HFFc6 (cell line): ENCODE data around the gene HDAC10. TPM values are rescaled to one million over a fixed set of nuclear protein-coding genes. Genes with fewer than 3 reads are reported as not detected.

Source experiments
- DNase-seq: peaks from one replicate; pipeline ENCODE4 v3.0.0-alpha.2; 2018
- H3K27ac Mint-ChIP-seq: 2 replicates; pipeline ENCODE4 v1.8.0; 2020; ENCODE audit warnings: mild to moderate bottlenecking, mixed read lengths
- H3K27me3 Mint-ChIP-seq: 2 replicates; pipeline ENCODE4 v1.8.0; 2021; ENCODE audit warnings: mild to moderate bottlenecking, moderate library complexity, mixed read lengths; ENCODE audit not compliant: insufficient read depth
- H3K36me3 Mint-ChIP-seq: 2 replicates; pipeline ENCODE4 v1.8.0; 2021; ENCODE audit warnings: low read depth, mixed read lengths
- H3K4me1 Mint-ChIP-seq: 2 replicates; pipeline ENCODE4 v1.8.0; 2020; ENCODE audit warnings: low read depth, mixed read lengths
- H3K4me3 Mint-ChIP-seq: 2 replicates; pipeline ENCODE4 v1.8.0; 2020; ENCODE audit warnings: mild to moderate bottlenecking, moderate library complexity, mixed read lengths
- H3K9me3 Mint-ChIP-seq: 2 replicates; pipeline ENCODE4 v1.8.0; 2020; ENCODE audit warnings: mild to moderate bottlenecking, mixed read lengths
- long read RNA-seq: library from polyadenylated mRNA; unstranded; transcript quantifications from one replicate; pipeline ENCODE4 v2.0.0, GENCODE V29; 2019
- total RNA-seq, 6 experiments: library from RNA; stranded (reverse); fragmentation: NEBNext Ultra II Directional; extraction: Animal tissue kit (Norgen Biotek cat#: 25700); gene quantifications; 2 replicates in 1 of 6; 3 replicates in 5 of 6; pipeline ENCODE4 v1.2.3, GENCODE V29; 2021
- TF ChIP-seq, protein P1 (sequence below): fragments of 200-600 bp; sonication (generic); IDR thresholded peaks from 2 replicates; pipeline ENCODE4 v1.5.0; 2021; ENCODE audit warnings: antibody characterized with exemption, mild to moderate bottlenecking

Gene HDAC10
- 10 to 100 TPM; 24.2 to 30.9 (median 28.9) TPM for total RNA-seq
- long read RNA-seq, partial matches to known transcripts: 0 of 1 reads
- long read RNA-seq, other reads (novel, unspliced or antisense): 1 of 1 reads

GRCh38 chr22:50250555-50251476 is at the start of gene HDAC10:
TSS of gene HDAC10 (minus strand) at chr22:50251265. CDS start at chr22:50251032, 233 bp downstream.
- peak; percentile 64 for DNase-seq
- Mint-ChIP-seq H3K27me3 (peaks cover 6% of the 10 kb centered on the region), H3K9me3 (no peaks in the 10 kb centered on the region), H3K4me3 (peak within 1 kb of the TSS; percentile 86), H3K4me1 (peaks cover 17% of the 10 kb centered on the region; the same call in 1 of the 2 replicates), H3K27ac (peak within 1 kb of the TSS; percentile 59), H3K36me3 (no peaks in the 10 kb centered on the region)
- TF ChIP-seq, protein P1, sequence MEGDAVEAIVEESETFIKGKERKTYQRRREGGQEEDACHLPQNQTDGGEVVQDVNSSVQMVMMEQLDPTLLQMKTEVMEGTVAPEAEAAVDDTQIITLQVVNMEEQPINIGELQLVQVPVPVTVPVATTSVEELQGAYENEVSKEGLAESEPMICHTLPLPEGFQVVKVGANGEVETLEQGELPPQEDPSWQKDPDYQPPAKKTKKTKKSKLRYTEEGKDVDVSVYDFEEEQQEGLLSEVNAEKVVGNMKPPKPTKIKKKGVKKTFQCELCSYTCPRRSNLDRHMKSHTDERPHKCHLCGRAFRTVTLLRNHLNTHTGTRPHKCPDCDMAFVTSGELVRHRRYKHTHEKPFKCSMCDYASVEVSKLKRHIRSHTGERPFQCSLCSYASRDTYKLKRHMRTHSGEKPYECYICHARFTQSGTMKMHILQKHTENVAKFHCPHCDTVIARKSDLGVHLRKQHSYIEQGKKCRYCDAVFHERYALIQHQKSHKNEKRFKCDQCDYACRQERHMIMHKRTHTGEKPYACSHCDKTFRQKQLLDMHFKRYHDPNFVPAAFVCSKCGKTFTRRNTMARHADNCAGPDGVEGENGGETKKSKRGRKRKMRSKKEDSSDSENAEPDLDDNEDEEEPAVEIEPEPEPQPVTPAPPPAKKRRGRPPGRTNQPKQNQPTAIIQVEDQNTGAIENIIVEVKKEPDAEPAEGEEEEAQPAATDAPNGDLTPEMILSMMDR: no peak

- no peak for DNase-seq
- Mint-ChIP-seq H3K4me1 (peaks cover 56% of the 10 kb centered on the region), H3K27me3 (peaks cover 5% of the 10 kb centered on the region), H3K27ac (peak overlapping the region; percentile 93), H3K36me3 (no peaks in the 10 kb centered on the region), H3K4me3 (peak overlapping the region; percentile 65; the same call in 1 of the 2 replicates), H3K9me3 (no peaks in the 10 kb centered on the region)
- TF ChIP-seq, protein P1: no peak
These were observed 49.7 kb upstream of the HDAC10 start for GRCh38 chr22:50300620-50301257.

DNA sequence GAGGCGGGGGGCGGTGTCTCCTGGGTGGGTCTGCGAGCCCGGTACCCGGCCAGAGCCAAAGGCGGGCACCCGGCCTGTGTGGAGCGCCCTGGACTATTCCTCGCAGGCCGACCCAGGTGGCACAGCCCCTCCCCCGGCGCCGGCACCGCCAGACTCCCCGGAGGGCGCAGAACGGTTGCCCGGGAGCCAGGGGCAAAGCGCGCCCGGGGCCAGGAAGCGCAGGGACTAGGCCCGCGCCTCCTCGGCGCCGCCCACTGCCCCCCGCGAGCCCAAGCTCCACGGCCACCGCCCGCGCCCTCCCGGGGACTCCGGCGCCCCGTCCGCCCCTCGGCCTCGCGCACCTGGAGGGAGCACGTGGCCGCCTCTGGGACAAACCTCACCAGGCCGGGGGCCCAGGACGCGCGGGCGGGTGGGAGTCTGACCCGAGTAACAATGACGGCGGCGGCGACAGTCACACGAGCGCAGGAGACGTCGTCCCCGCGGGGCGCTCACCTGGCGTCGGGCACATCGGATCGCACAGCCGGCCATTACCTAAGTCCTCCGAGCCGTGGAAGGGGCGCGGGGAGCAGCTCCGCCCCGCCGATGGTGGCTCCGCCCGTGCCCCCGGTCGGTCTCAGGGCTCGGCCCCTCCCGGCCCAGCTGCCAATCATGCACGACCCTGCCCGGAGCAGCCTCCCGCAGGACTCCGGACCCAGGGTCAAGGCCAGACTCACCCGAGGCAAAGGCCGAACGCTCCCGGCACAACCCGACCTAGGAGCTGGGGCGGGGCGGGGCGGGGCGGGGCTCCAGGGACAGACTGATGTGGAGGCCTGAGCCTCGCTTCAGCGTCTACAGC is 48.9 kb upstream of the HDAC10 start:
- Mint-ChIP-seq H3K9me3 (no peaks in the 10 kb centered on the region), H3K4me1 (peaks cover 58% of the 10 kb centered on the region), H3K27me3 (peaks cover 5% of the 10 kb centered on the region), H3K27ac (no peak overlapping the region), H3K4me3 (no peak overlapping the region), H3K36me3 (0 out of 2 replicates have a peak, but pooled peaks cover 5% of the 10 kb centered on the region)
- DNase-seq: no peak
- TF ChIP-seq, protein P1: no peak

DNA sequence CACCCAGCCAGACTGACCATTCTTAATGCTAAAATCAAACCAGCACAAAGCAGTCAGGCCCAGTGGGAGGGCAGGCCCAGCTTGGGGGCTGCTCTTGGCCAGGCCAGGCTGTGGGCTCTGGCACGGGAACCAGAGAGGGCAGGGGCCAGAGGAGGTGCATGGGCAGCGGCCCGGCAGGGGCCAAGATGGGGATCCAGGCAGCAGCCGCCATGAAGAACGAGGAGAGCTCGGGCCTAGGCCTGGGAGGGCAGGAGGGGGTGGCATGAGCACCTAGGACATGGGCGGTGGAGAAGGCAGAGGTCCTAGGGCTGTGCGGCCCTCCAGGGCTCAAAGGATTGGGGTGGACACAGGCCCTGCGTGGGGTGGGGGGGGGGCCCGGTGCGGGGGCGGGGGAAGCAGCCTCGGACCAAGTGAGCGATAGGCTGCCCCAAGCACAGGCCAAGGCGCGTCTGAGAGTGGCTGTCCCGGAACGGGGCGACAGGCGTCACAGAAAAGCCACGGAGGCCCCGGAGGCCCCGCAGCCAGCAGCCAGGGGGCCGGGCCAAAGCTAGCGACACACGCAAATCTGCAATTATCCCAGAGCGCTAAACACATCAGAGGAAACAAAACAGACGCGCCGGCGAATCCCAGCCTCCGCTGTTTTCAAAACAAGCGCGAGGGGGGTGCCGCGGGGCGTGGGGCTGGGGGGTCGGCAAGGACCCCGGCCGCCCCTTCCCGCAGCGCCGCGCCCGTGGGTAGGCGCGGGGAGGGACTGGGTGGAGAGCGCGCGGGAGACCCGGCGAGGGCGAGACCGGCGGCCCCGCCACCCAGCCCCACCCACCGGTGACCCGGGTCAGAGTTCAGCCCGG is 48.1 kb upstream of the HDAC10 start:
- Mint-ChIP-seq H3K27me3 (peaks cover 3% of the 10 kb centered on the region), H3K4me1 (peaks cover 54% of the 10 kb centered on the region), H3K36me3 (0 out of 2 replicates have a peak, but pooled peaks cover 5% of the 10 kb centered on the region), H3K4me3 (no peak overlapping the region), H3K27ac (peak overlapping the region; percentile 63), H3K9me3 (no peaks in the 10 kb centered on the region)
- TF ChIP-seq, protein P1: no peak
- DNase-seq: no peak
